HepG2 (cell line): ENCODE data around the gene CCL16. TPM values are rescaled to one million over a fixed set of nuclear protein-coding genes. Genes with fewer than 3 reads are reported as not detected.
A peak's percentile ranks its signal among the peaks of the same experiment; 100 is the strongest.

Experiments
- E2F2 ChIP-seq: sonication (generic); formaldehyde crosslinking; IDR thresholded peaks from 2 replicates; pipeline ENCODE4 v1.4.0; 2020; ENCODE audit warnings: missing genetic modification reagents, borderline replicate concordance
- HNRNPL ChIP-seq: fragments of 200-400 bp; formaldehyde crosslinking; IDR thresholded peaks from 2 replicates; pipeline ENCODE4 v1.6.1; 2017; ENCODE audit warnings: mild to moderate bottlenecking, low read depth, low read length
- KMT2A ChIP-seq: sonication (generic); formaldehyde crosslinking; IDR thresholded peaks from 2 replicates; pipeline ENCODE4 v1.4.0; 2020; ENCODE audit warnings: missing genetic modification reagents
- NR2F1 ChIP-seq, 2 experiments: fragments of 450-650 bp in 1 of 2; formaldehyde crosslinking in 1 of 2; IDR thresholded peaks; 2 replicates each; pipeline versions ENCODE4 v1.5.0 to v1.6.1; 2016 to 2020; ENCODE audit warnings: mild to moderate bottlenecking in 1 of 2, missing compliant biosample characterization in 1 of 2, missing genetic modification reagents in 1 of 2, moderate library complexity in 1 of 2
- PCBP2 ChIP-seq: fragments of 200-400 bp; formaldehyde crosslinking; optimal IDR thresholded peaks from 2 replicates; pipeline ENCODE3; 2018; ENCODE audit warnings: low read length, low read depth; ENCODE audit not compliant: poor library complexity, severe bottlenecking
- RARA ChIP-seq: IDR thresholded peaks from 2 replicates; pipeline ENCODE4 v1.6.1; 2016; ENCODE audit warnings: missing genetic modification reagents, missing compliant biosample characterization
- RARG ChIP-seq: sonication (generic); formaldehyde crosslinking; IDR thresholded peaks from 2 replicates; pipeline ENCODE4 v1.4.0; 2020; ENCODE audit warnings: low read depth, mild to moderate bottlenecking, missing genetic modification reagents
- SMAD3 ChIP-seq: sonication (generic); formaldehyde crosslinking; IDR thresholded peaks from 2 replicates; pipeline ENCODE4 v1.4.0; 2020; ENCODE audit warnings: missing genetic modification reagents
- SRSF4 ChIP-seq: fragments of 200-400 bp; formaldehyde crosslinking; IDR thresholded peaks from one replicate; pipeline ENCODE4 v1.6.1; 2018; ENCODE audit warnings: mild to moderate bottlenecking, low read depth, low read length, moderate library complexity; ENCODE audit not compliant: poor library complexity, severe bottlenecking
- TGIF2 ChIP-seq: IDR thresholded peaks from 2 replicates; pipeline ENCODE4 v1.6.1; 2016; ENCODE audit warnings: control low read depth, missing compliant biosample characterization
- THAP8 ChIP-seq: sonication (generic); formaldehyde crosslinking; IDR thresholded peaks from 2 replicates; pipeline ENCODE4 v1.5.1; 2020; ENCODE audit warnings: missing genetic modification reagents, mild to moderate bottlenecking, borderline replicate concordance
- TSC22D2 ChIP-seq: sonication (generic); formaldehyde crosslinking; IDR thresholded peaks from 2 replicates; pipeline ENCODE4 v1.5.1; 2020; ENCODE audit warnings: missing genetic modification reagents, mild to moderate bottlenecking, borderline replicate concordance
- ZNF160 ChIP-seq: sonication (generic); formaldehyde crosslinking; IDR thresholded peaks from 2 replicates; pipeline ENCODE4 v1.8.0; 2022; ENCODE audit warnings: mild to moderate bottlenecking, inconsistent platforms, missing genetic modification reagents
- ZNF24 ChIP-seq: fragments of 450-650 bp; IDR thresholded peaks from 2 replicates; pipeline ENCODE4 v1.6.1; 2017; ENCODE audit warnings: antibody characterized with exemption, mild to moderate bottlenecking
- ZNF263 ChIP-seq: sonication (generic); formaldehyde crosslinking; IDR thresholded peaks from 2 replicates; pipeline ENCODE4 v1.4.0; 2020; ENCODE audit warnings: missing genetic modification reagents
- ZNF280B ChIP-seq: sonication (generic); formaldehyde crosslinking; IDR thresholded peaks from 2 replicates; pipeline ENCODE4 v1.5.0; 2020; ENCODE audit warnings: missing genetic modification reagents, mild to moderate bottlenecking, borderline replicate concordance
- ZNF337 ChIP-seq: sonication (generic); formaldehyde crosslinking; IDR thresholded peaks from 2 replicates; pipeline ENCODE4 v1.5.1; 2020; ENCODE audit warnings: missing genetic modification reagents, low read depth, mild to moderate bottlenecking, borderline replicate concordance
- ZNF513 ChIP-seq: sonication (generic); formaldehyde crosslinking; conservative IDR thresholded peaks from 2 replicates; pipeline ENCODE4 v1.5.0; 2020; ENCODE audit warnings: missing genetic modification reagents
- ZNF546 ChIP-seq: sonication (generic); formaldehyde crosslinking; conservative IDR thresholded peaks from 2 replicates; pipeline ENCODE4 v1.8.1; 2023; ENCODE audit warnings: mild to moderate bottlenecking, missing genetic modification reagents
- ZNF564 ChIP-seq: sonication (generic); formaldehyde crosslinking; IDR thresholded peaks from 2 replicates; pipeline ENCODE4 v1.8.1; 2023; ENCODE audit warnings: mild to moderate bottlenecking, missing genetic modification reagents
- ZNF615 ChIP-seq: sonication (generic); formaldehyde crosslinking; IDR thresholded peaks from 2 replicates; pipeline ENCODE4 v1.5.0; 2020; ENCODE audit warnings: mild to moderate bottlenecking, missing genetic modification reagents, borderline replicate concordance
- polyA plus RNA-seq, 8 experiments: library from polyadenylated mRNA; depleted of rRNA in 3 of 8; stranded (reverse) in 7 of 8; unstranded in 1 of 8; fragments of >200 nt; fragmentation: Illumina TruSeq in 4 of 8; extraction: Trizol in 4 of 8; gene quantifications; 2 replicates each; pipeline versions ENCODE4 v1.2.1 to v1.2.3, GENCODE V29; 2011 to 2016; ENCODE audit warnings: low read depth in 4 of 8, missing spikeins in 1 of 8, mixed read lengths in 1 of 8; ENCODE audit not compliant: insufficient read depth in 1 of 8
- total RNA-seq, 5 experiments: library from RNA; depleted of rRNA; stranded (reverse); fragments of >200 nt; fragmentation: Illumina TruSeq; extraction: Trizol; gene quantifications; 2 replicates each; pipeline ENCODE4 v1.2.3, GENCODE V29; 2016; ENCODE audit warnings: low read depth in 1 of 5

CCL16 gene
- total and polyA plus RNA-seq, 2 of the 13 experiments (the other 11 are each of a cell fraction or from before 2014, with no cell fraction given), result 2.0 to 14.7 TPM

GRCh38 chr17:35973333-35974260, 7.7 kb downstream of the CCL16 start (continued):
- TF ChIP-seq NR2F1 (CRISPR knock-in tag; IDR thresholded peaks at IDR 0.05) (peak; percentile 97), ZNF546 (no peak), THAP8 (no peak), ZNF280B (CRISPR knock-in tag) (no peak), E2F2 (CRISPR knock-in tag) (no peak), RARG (CRISPR knock-in tag) (no peak), ZNF160 (CRISPR knock-in tag) (peak; percentile 72; the same call in 1 of the 2 replicates), ZNF513 (no peak), TGIF2 (CRISPR knock-in tag) (no peak), HNRNPL (no peak), SMAD3 (peak; percentile 90), ZNF564 (CRISPR knock-in tag) (peak; percentile 76; the same call in 1 of the 2 replicates), ZNF263 (CRISPR knock-in tag) (peak; percentile 87), KMT2A (peak; percentile 69; the same call in 1 of the 2 replicates), TSC22D2 (peak; percentile 73; the same call in 1 of the 2 replicates), SRSF4 (no peak), ZNF24 (no peak), PCBP2 (no peak), RARA (CRISPR knock-in tag) (peak; percentile 99), ZNF615 (CRISPR knock-in tag) (no peak), ZNF337 (no peak)
